ENCODE measurements around the gene ARFGAP1. TPM values are rescaled to one million over a fixed set of nuclear protein-coding genes. Genes with fewer than 3 reads are reported as not detected.

ARFGAP1 gene
- total RNA-seq, 2 donors from 2014 or later: 58.6 to 62.6 TPM

- peak; percentile 80 for DNase-seq (ENCODE audit: low spot score)
- intact Hi-C loops (cut with DNase I): no loop called here
Measured at GRCh38 chr20:63322146-63322932, 49.7 kb downstream of the ARFGAP1 start.

GRCh38 chr20:63322933-63323273, 50.3 kb downstream of the ARFGAP1 start:
- intact Hi-C loops (cut with DNase I): no loop called here
- DNase-seq (ENCODE audit: low spot score): no peak

- DNase-seq (ENCODE audit: low spot score): peak; percentile 60
- intact Hi-C loops (cut with DNase I): no loop called here
Measured at GRCh38 chr20:63323357-63323981, 50.9 kb downstream of the ARFGAP1 start.

- intact Hi-C loops (cut with DNase I): no loop called here
- DNase-seq (ENCODE audit: low spot score): peak; percentile 76
Measured at GRCh38 chr20:63325021-63325471, 52.4 kb downstream of the ARFGAP1 start.

GRCh38 chr20:63325554-63326313, 53.1 kb downstream of the ARFGAP1 start:
- intact Hi-C loops (cut with DNase I): no loop called here

GRCh38 chr20:63326314-63327230, 54.0 kb downstream of the ARFGAP1 start:
- DNase-seq (ENCODE audit: low spot score): peak; percentile 77
- intact Hi-C loops (cut with DNase I): no loop called here

More at GRCh38 chr20:63325554-63326313, 53.1 kb downstream of the ARFGAP1 start:
- DNase-seq (ENCODE audit: low spot score): peak; percentile 49

- no peak for DNase-seq (ENCODE audit: low spot score)
- intact Hi-C loops (cut with DNase I): no loop called here
Measured at GRCh38 chr20:63327231-63327745, 54.7 kb downstream of the ARFGAP1 start.

GRCh38 chr20:63328026-63328700, 55.5 kb downstream of the ARFGAP1 start:
- DNase-seq (ENCODE audit: low spot score): no peak
- intact Hi-C loops (cut with DNase I): no loop called here

GRCh38 chr20:63328718-63329275, 56.2 kb downstream of the ARFGAP1 start:
- intact Hi-C loops (cut with DNase I): no loop called here
- no peak for DNase-seq (ENCODE audit: low spot score)

- no peak for DNase-seq (ENCODE audit: low spot score)
- intact Hi-C loops (cut with DNase I): no loop called here
Measured at GRCh38 chr20:63329331-63330083, 56.9 kb downstream of the ARFGAP1 start.

GRCh38 chr20:63330084-63330760, 57.6 kb downstream of the ARFGAP1 start:
- intact Hi-C loops (cut with DNase I): no loop called here

GRCh38 chr20:63330940-63331339, 58.3 kb downstream of the ARFGAP1 start:
- intact Hi-C loops (cut with DNase I): no loop called here
- no peak for DNase-seq (ENCODE audit: low spot score)

More at GRCh38 chr20:63330084-63330760, 57.6 kb downstream of the ARFGAP1 start:
- no peak for DNase-seq (ENCODE audit: low spot score)

- intact Hi-C loops (cut with DNase I): no loop called here
- DNase-seq (ENCODE audit: low spot score): no peak
Measured at GRCh38 chr20:63331741-63332400, 59.3 kb downstream of the ARFGAP1 start.

GRCh38 chr20:63332488-63333240, 60.1 kb downstream of the ARFGAP1 start:
- intact Hi-C loops (cut with DNase I): no loop called here
- no peak for DNase-seq (ENCODE audit: low spot score)

GRCh38 chr20:63333241-63333836, 60.7 kb downstream of the ARFGAP1 start:
- intact Hi-C loops (cut with DNase I): no loop called here
- no peak for DNase-seq (ENCODE audit: low spot score)

Measured in posterior vena cava (tissue), 2 donors.